Sigmoid colon (tissue), 4 donors: ENCODE measurements around the gene XYLT1.

ENCODE experiments used
- CTCF ChIP-seq, 4 experiments: fragments of 450-650 bp in 3 of 4; fragments of 200-600 bp in 1 of 4; IDR thresholded peaks; one replicate each; pipeline ENCODE4 v1.5.1; 2016 to 2019; ENCODE audit warnings: antibody characterized with exemption in 4 of 4, mild to moderate bottlenecking in 3 of 4, moderate library complexity in 2 of 4
- EP300 ChIP-seq, 4 donors: sonication (generic); formaldehyde crosslinking; IDR thresholded peaks; one replicate each; pipeline ENCODE4 v1.6.1; 2017; ENCODE audit warnings: antibody characterized with exemption in 4 of 4
- POLR2A ChIP-seq, 2 donors: fragments of 450-650 bp; IDR thresholded peaks; one replicate each; pipeline ENCODE4 v1.6.1; 2016; ENCODE audit warnings: antibody characterized with exemption in 2 of 2, mild to moderate bottlenecking in 2 of 2, moderate library complexity in 2 of 2
- POLR2AphosphoS5 ChIP-seq, 4 donors: sonication (generic); formaldehyde crosslinking; IDR thresholded peaks; one replicate each; pipeline ENCODE4 v1.6.1; 2017; ENCODE audit warnings: antibody characterized with exemption in 4 of 4

GRCh38 chr16:17309510-17309909, 161.2 kb downstream of the XYLT1 start:
- TF ChIP-seq CTCF (IDR thresholded peaks at IDR 0.05), result no peak
- no peak for TF ChIP-seq POLR2A (IDR thresholded peaks at IDR 0.05)
- peak in 2 of 4 donors; percentile 50 to 62 for TF ChIP-seq EP300 (IDR thresholded peaks at IDR 0.05)
- peak in 2 of 4 donors; percentile 44 to 45 for TF ChIP-seq POLR2AphosphoS5 (IDR thresholded peaks at IDR 0.05)
